Measurements from ENCODE around the gene THAP12. TPM values are rescaled to one million over a fixed set of nuclear protein-coding genes. Genes with fewer than 3 reads are reported as not detected.

THAP12 gene
- total and polyA plus RNA-seq, 4 donors: 5.6 to 21.9 (median 13.7) TPM

DNA sequence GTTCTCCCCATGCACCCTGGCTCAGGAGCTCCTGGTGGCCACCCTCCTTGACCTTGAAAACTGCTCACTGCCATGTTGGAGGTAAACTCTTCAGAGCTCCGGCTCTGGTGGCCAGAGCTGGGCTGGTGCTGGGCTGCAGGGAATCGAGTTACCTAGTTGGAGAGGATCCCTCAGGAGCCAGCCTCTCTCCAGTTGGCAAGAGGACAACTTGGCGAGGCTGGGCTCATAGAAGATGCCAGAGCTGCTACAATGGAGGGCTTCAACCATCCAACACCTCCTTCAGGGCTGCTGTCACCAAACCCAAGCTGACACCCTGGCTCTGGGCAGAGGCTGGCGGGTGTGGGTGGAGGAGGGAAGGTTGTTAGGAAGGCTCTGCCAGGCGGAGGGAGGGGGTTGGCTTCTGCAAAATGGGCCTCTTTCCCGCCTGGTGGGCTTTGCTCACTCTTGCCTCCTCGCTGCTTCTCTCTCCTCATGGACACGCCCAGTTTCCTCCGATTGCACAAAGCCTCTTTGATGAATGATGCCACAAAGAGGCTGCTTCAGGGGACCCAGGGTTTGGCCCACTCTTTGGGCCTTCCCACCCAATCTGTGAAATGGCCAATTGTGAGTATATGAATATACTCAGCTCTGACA lies 53.1 kb downstream of the THAP12 start:
- TF ChIP-seq NR2F2 (IDR thresholded peaks at IDR 0.05) (no peak), TAF1 (conservative IDR thresholded peaks at IDR 0.05) (no peak), EGR1 (IDR thresholded peaks at IDR 0.05; ENCODE audit: low read depth in 2 of 2) (no peak), GABPA (IDR thresholded peaks at IDR 0.05 in 1 of 2, conservative IDR thresholded peaks at IDR 0.05 in 1 of 2) (no peak), YY1 (IDR thresholded peaks at IDR 0.05) (no peak), JUND (IDR thresholded peaks at IDR 0.05) (no peak), ATF3 (IDR thresholded peaks at IDR 0.05) (no peak), SP1 (IDR thresholded peaks at IDR 0.05) (no peak), FOXA1 (IDR thresholded peaks at IDR 0.05) (no peak), RAD21 (IDR thresholded peaks at IDR 0.05) (no peak), RXRA (IDR thresholded peaks at IDR 0.05) (no peak), REST (IDR thresholded peaks at IDR 0.05) (no peak), HNF4A (conservative IDR thresholded peaks at IDR 0.05) (no peak), FOXA2 (IDR thresholded peaks at IDR 0.05) (no peak), HNF4G (IDR thresholded peaks at IDR 0.05) (no peak)
- TF ChIP-seq, protein P1, sequence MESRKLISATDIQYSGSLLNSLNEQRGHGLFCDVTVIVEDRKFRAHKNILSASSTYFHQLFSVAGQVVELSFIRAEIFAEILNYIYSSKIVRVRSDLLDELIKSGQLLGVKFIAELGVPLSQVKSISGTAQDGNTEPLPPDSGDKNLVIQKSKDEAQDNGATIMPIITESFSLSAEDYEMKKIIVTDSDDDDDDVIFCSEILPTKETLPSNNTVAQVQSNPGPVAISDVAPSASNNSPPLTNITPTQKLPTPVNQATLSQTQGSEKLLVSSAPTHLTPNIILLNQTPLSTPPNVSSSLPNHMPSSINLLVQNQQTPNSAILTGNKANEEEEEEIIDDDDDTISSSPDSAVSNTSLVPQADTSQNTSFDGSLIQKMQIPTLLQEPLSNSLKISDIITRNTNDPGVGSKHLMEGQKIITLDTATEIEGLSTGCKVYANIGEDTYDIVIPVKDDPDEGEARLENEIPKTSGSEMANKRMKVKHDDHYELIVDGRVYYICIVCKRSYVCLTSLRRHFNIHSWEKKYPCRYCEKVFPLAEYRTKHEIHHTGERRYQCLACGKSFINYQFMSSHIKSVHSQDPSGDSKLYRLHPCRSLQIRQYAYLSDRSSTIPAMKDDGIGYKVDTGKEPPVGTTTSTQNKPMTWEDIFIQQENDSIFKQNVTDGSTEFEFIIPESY (IDR thresholded peaks at IDR 0.05): no peak
- TF ChIP-seq, protein P2, sequence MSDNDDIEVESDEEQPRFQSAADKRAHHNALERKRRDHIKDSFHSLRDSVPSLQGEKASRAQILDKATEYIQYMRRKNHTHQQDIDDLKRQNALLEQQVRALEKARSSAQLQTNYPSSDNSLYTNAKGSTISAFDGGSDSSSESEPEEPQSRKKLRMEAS (IDR thresholded peaks at IDR 0.05): no peak
- TF ChIP-seq, protein P3, sequence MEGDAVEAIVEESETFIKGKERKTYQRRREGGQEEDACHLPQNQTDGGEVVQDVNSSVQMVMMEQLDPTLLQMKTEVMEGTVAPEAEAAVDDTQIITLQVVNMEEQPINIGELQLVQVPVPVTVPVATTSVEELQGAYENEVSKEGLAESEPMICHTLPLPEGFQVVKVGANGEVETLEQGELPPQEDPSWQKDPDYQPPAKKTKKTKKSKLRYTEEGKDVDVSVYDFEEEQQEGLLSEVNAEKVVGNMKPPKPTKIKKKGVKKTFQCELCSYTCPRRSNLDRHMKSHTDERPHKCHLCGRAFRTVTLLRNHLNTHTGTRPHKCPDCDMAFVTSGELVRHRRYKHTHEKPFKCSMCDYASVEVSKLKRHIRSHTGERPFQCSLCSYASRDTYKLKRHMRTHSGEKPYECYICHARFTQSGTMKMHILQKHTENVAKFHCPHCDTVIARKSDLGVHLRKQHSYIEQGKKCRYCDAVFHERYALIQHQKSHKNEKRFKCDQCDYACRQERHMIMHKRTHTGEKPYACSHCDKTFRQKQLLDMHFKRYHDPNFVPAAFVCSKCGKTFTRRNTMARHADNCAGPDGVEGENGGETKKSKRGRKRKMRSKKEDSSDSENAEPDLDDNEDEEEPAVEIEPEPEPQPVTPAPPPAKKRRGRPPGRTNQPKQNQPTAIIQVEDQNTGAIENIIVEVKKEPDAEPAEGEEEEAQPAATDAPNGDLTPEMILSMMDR (IDR thresholded peaks at IDR 0.05; ENCODE audit: low read depth, low read length, missing input control): no peak
- no peaks in the 10 kb centered on the region for H3K27me3 ChIP-seq (ENCODE audit: control insufficient read depth in 4 of 4, insufficient read depth in 4 of 4, low read length in 3 of 4)
- no peak overlapping the region for H3K4me3 ChIP-seq (ENCODE audit: low read depth in 1 of 3, low read length in 3 of 3)
- no peak for DNase-seq (ENCODE audit: low spot score)
- no peak overlapping the region for H3K27ac ChIP-seq (ENCODE audit: low read depth in 1 of 2, low read length in 2 of 2)
- no peaks in the 10 kb centered on the region for H3K9me3 ChIP-seq (ENCODE audit: control insufficient read depth in 4 of 4, low read length in 3 of 4)
- no peak overlapping the region for H3K9ac ChIP-seq (ENCODE audit: low read depth in 1 of 2, low read length in 2 of 2)
- no peaks in the 10 kb centered on the region for H3K36me3 ChIP-seq (ENCODE audit: control insufficient read depth in 4 of 4, insufficient read depth in 3 of 4, low read depth in 1 of 4, low read length in 3 of 4)
- WGBS: 90% methylated on average over 9 of the region's 9 CpGs
- H3K4me1 ChIP-seq (ENCODE audit: control insufficient read depth in 4 of 4, insufficient read depth in 4 of 4, low read length in 3 of 4): no peaks in the 10 kb centered on the region

Data from liver (tissue), 9 donors.